ENCODE measurements around the gene BSG.
"Not testable (repeated sequence)": the region's sequence is repeated elsewhere in the genome, so short reads cannot be mapped to it uniquely, and the experiment has no call there.

BSG gene

DNA sequence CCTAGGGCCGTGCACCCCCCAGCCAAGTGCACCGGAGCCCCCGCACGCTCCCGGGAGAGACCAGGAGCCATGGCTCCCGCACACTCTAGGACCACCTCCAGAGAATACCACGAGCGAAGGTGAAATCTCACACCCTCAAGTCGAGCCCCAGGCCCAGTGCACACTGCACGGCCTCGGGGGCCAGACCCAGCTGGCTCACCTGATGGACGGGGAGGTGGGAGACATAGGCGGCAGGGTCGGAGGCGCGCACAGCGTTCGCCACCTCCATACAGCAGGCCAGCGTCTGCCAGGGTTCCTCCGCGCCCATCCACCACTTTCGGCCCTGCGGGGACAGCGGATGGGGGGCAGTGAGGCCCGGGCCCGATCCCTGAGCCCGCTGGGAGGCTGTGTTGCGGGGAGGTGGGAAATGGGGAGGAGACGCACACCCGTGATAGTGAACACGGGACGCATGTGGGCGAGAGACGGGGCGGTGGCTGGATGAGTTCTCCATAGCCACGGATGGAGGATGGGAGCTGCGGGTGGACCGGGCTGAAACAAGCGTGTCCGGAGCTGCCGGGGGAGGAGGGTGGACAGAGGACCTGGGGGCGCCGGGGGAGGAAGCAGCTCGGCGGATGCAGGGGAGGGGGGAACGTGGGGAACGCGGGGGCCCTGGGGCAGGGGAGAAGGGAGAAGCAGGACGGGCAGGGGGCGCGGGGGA lies 47.9 kb downstream of the BSG start:
- DNase-seq (ENCODE audit: low spot score): no peak

DNA sequence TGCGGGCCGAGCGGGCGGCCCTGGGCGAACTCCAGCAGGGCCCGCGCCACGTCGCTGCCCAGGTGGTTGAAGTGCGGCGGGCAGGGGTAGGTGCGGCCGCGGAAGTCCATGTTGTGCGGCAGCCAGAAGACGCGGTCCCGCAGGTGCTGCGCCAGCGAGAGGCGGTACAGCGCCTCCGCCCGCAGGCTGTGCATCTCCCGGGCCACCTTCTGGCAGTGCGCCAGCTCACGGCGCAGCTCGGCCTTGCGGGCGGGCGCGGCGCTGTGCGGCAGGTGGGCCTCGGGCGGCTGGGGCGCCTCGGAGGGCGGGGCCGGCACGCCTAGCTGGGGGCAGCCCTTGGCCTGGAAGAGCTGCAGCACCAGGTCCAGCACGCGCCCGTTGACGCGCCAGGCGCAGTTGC lies 48.8 kb downstream of the BSG start:
- not testable (repeated sequence) for DNase-seq (ENCODE audit: low spot score)

GRCh38 chr19:621819-622218 lies 49.4 kb downstream of the BSG start:
- no peak for DNase-seq (ENCODE audit: low spot score)

DNA sequence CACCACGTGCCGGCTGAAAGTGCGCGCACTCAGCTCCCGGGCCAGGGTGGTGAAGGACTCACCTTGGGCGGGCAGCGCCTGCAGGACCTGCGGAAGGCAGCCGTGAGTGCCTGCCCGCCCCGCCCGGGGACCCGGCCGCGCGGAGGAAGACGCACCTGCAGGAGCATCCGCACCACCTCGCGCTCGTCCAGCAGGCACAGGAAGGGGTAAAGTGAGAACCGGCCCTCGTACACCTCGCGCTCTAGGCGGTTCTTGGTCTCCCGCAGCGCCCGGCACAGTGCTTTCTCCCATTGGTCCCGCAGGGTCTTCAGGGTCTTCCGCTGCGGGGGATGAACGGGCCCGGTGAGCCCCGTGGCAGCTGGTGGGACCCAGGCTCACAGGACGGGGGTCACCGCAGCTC lies 50.3 kb downstream of the BSG start:
- no peak for DNase-seq (ENCODE audit: low spot score)

- no peak for DNase-seq (ENCODE audit: low spot score)
Observed at GRCh38 chr19:623175-623916, 51.0 kb downstream of the BSG start.

- no peak for DNase-seq (ENCODE audit: low spot score)
Observed at GRCh38 chr19:623974-624373, 51.6 kb downstream of the BSG start.

- no peak for DNase-seq (ENCODE audit: low spot score)
Observed at GRCh38 chr19:624433-625109, 52.2 kb downstream of the BSG start.

DNA sequence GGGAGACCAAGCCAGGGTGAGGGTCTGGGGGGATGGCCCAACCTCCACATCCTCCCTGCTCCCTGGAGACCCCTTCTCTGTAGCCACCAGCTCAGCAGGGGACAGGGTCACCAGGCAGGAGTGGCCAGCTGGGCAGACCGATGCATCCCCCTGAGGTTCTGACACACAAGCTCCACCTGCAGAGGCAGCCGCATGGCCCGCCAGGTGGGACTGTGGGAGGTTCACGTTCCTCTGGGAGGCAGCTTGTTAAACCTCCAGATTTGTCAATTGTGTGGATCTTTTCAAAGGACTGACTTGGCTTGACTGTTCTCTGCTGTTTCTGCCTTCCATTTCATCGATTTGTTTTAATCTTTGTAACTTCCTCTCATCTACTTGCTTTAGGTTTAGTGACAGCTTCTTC lies 52.9 kb downstream of the BSG start:
- DNase-seq (ENCODE audit: low spot score): no peak

DNA sequence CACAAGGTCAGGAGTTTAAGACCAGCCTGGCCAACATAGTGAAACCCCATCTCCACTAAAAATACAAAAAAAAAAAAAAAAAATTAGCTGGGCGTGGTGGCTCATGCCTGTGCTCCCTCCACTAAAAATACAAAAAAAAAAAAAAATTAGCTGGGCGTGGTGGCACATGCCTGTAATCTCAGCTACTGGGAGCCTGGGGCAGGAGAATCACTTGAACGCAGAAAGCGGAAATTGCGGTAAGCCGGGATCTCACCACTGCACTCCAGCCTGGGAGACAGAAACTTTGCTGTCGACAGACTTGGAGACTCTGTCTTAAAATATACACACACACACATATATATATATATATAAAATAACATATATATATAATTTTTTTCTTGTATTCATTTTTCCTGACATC lies 54.2 kb downstream of the BSG start:
- not testable (repeated sequence) for DNase-seq (ENCODE audit: low spot score)

- no peak for DNase-seq (ENCODE audit: low spot score)
Observed at GRCh38 chr19:628168-628567, 55.8 kb downstream of the BSG start.

DNA sequence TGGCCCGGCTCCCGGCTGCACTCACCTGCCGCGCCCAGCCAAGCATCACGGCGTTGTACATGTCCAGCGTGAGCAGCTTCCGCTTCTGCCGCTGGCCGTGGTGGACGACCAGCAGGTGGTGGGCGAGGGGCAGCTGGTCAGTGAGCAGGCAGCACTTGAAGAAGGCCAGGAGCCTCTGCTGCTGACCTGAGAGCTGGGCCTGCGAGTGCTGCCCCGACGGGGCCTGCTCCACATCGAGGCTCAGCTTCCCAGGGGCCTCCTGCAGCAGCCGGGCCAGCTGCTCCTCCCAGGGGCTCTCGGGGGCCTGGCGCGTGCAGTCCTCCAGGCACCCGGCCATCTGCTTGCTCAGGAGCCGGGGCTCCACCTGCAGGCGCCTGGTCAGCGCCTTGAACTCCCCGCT lies 57.1 kb downstream of the BSG start:
- not testable (repeated sequence) for DNase-seq (ENCODE audit: low spot score)

GRCh38 chr19:629961-630714 lies 57.7 kb downstream of the BSG start:
- no peak for DNase-seq (ENCODE audit: low spot score)

GRCh38 chr19:632579-633067 lies 60.2 kb downstream of the BSG start:
- no peak for DNase-seq (ENCODE audit: low spot score)
